ENCODE results near the gene PABPC3. TPM values are rescaled to one million over a fixed set of nuclear protein-coding genes. Genes with fewer than 3 reads are reported as not detected.

PABPC3 gene
- total and polyA plus RNA-seq, 2 donors (not counting 3 experiments of a cell fraction or from before 2014, with no cell fraction given): 0.07 to 0.31 TPM

- no peak for FAIRE-seq
- H4K20me1 ChIP-seq (replicated peaks; ENCODE audit: control insufficient read depth, extremely low read depth, insufficient read depth, low read length): no peaks in the 10 kb centered on the region
- no peak overlapping the region for H2AFZ ChIP-seq (ENCODE audit: low read depth, low read length)
- H3K4me1 ChIP-seq (ENCODE audit: control insufficient read depth, extremely low read depth, insufficient read depth, low read length): no peaks in the 10 kb centered on the region
- dilution Hi-C loops (cut with MboI; ENCODE audit: extremely low pct_ligation_motif_present, low sequenced_read_pairs): no loop called here
- H3K4me2 ChIP-seq (ENCODE audit: insufficient read depth, low read length): no peak overlapping the region
- ChIA-PET CTCF (interaction anchor here (1.1 kb wide), 1 partner anchor 87 kb away, joined by 3 read pairs; no protein-coding TSS in a partner anchor), POLR2A (no interaction called here)
- no peak for TF ChIP-seq FOS (IDR thresholded peaks at IDR 0.05; ENCODE audit: borderline replicate concordance, insufficient read depth, low read length)
- DNase-seq (ENCODE audit: low read depth, low spot score): no peak
- no peaks in the 10 kb centered on the region for H3K79me2 ChIP-seq (ENCODE audit: control insufficient read depth, insufficient read depth, low read length)
- no peak overlapping the region for H3K4me3 ChIP-seq (replicated peaks in 1 of 3; ENCODE audit: insufficient read depth in 1 of 3, low read depth in 1 of 3, low read length in 3 of 3)
- no peaks in the 10 kb centered on the region for H3K9me3 ChIP-seq (replicated peaks; ENCODE audit: control insufficient read depth, insufficient read depth, low read length)
- BruUV-seq (replicated peaks): no TSS peak
- H3K9ac ChIP-seq (replicated peaks; ENCODE audit: extremely low read depth, insufficient read depth, low read length): no peak overlapping the region
- intact Hi-C loops (cut with micrococcal nuclease): loop anchor here (10.0 kb wide), 1 partner anchor 84 kb away; no protein-coding TSS in a partner anchor
- no peak overlapping the region for H3K27ac ChIP-seq (ENCODE audit: insufficient read depth, low read depth, low read length)
- H3K27me3 ChIP-seq (ENCODE audit: control insufficient read depth in 2 of 2, insufficient read depth in 2 of 2, low read length in 2 of 2): peaks cover 2 to 4% of the 10 kb centered on the region in 2 experiments
- no peaks in the 10 kb centered on the region for H3K9me1 ChIP-seq (replicated peaks; ENCODE audit: control insufficient read depth, extremely low read depth, insufficient read depth, low read length)
- H3K36me3 ChIP-seq (ENCODE audit: control insufficient read depth in 2 of 2, extremely low read depth in 1 of 2, insufficient read depth in 2 of 2, low read length in 2 of 2): no peaks in the 10 kb centered on the region
Measured at GRCh38 chr13:25080773-25081172, 15.2 kb upstream of the PABPC3 start.

GRCh38 chr13:25084096-25084495, 11.8 kb upstream of the PABPC3 start:
- Histone ChIP-seq H3K9ac (replicated peaks; ENCODE audit: extremely low read depth, insufficient read depth, low read length) (no peak overlapping the region), H3K9me1 (replicated peaks; ENCODE audit: control insufficient read depth, extremely low read depth, insufficient read depth, low read length) (no peaks in the 10 kb centered on the region), H3K4me2 (ENCODE audit: insufficient read depth, low read length) (no peak overlapping the region), H3K79me2 (ENCODE audit: control insufficient read depth, insufficient read depth, low read length) (no peaks in the 10 kb centered on the region), H2AFZ (ENCODE audit: low read depth, low read length) (no peak overlapping the region), H3K36me3 (ENCODE audit: control insufficient read depth in 2 of 2, extremely low read depth in 1 of 2, insufficient read depth in 2 of 2, low read length in 2 of 2) (no peaks in the 10 kb centered on the region), H3K9me3 (replicated peaks; ENCODE audit: control insufficient read depth, insufficient read depth, low read length) (no peaks in the 10 kb centered on the region), H3K27ac (ENCODE audit: insufficient read depth, low read depth, low read length) (no peak overlapping the region), H3K4me3 (replicated peaks in 1 of 3; ENCODE audit: insufficient read depth in 1 of 3, low read depth in 1 of 3, low read length in 3 of 3) (no peak overlapping the region), H4K20me1 (replicated peaks; ENCODE audit: control insufficient read depth, extremely low read depth, insufficient read depth, low read length) (no peaks in the 10 kb centered on the region), H3K4me1 (ENCODE audit: control insufficient read depth, extremely low read depth, insufficient read depth, low read length) (no peaks in the 10 kb centered on the region), H3K27me3 (ENCODE audit: control insufficient read depth in 2 of 2, insufficient read depth in 2 of 2, low read length in 2 of 2) (peaks cover 2 to 4% of the 10 kb centered on the region in 2 experiments)
- intact Hi-C loops (cut with micrococcal nuclease): loop anchor here (2.0 to 10.0 kb wide), 2 partner anchors 81 to 291 kb away; no protein-coding TSS in a partner anchor
- no peak for FAIRE-seq
- BruUV-seq (replicated peaks): no TSS peak
- ChIA-PET POLR2A (no interaction called here), CTCF (interaction anchor here (0.7 to 5.4 kb wide), 5 partner anchors 9 to 292 kb away, joined by 3 to 29 read pairs (median 8); no protein-coding TSS in a partner anchor)
- no peak for TF ChIP-seq MYC (IDR thresholded peaks at IDR 0.05; ENCODE audit: low read depth, low read length)
- no peak for TF ChIP-seq POLR2AphosphoS5 (IDR thresholded peaks at IDR 0.05; ENCODE audit: insufficient read depth, low read depth, low read length)
- no peak for TF ChIP-seq FOS (IDR thresholded peaks at IDR 0.05; ENCODE audit: borderline replicate concordance, insufficient read depth, low read length)
- TF ChIP-seq JUN (IDR thresholded peaks at IDR 0.05; ENCODE audit: borderline replicate concordance, insufficient read depth, insufficient read length, low read depth): no peak
- TF ChIP-seq POLR2A (IDR thresholded peaks at IDR 0.05; ENCODE audit: low read depth, low read length): no peak
- no peak for TF ChIP-seq GATA2 (IDR thresholded peaks at IDR 0.05; ENCODE audit: insufficient read depth, insufficient read length, low read depth, low read length)
- no peak for TF ChIP-seq MAX (IDR thresholded peaks at IDR 0.05; ENCODE audit: insufficient read depth, insufficient read length)
- TF ChIP-seq CTCF (IDR thresholded peaks at IDR 0.05; ENCODE audit: extremely low read depth in 1 of 2, insufficient read depth in 1 of 2, low read depth in 1 of 2, low read length in 2 of 2): no peak
- no peak for DNase-seq (ENCODE audit: low read depth, low spot score)
- dilution Hi-C loops (cut with MboI; ENCODE audit: extremely low pct_ligation_motif_present, low sequenced_read_pairs): no loop called here

Measured in endothelial cell of umbilical vein (primary cell).